SK-N-SH (cell line): ENCODE measurements around the gene ALOX15. TPM values are rescaled to one million over a fixed set of nuclear protein-coding genes. Genes with fewer than 3 reads are reported as not detected.
"Not testable (repeated sequence)": the region's sequence is repeated elsewhere in the genome, so short reads cannot be mapped to it uniquely, and the experiment has no call there.

Source experiments
- CTCF ChIA-PET: fragments of 300-600, 350-600 bp; formaldehyde crosslinking; extraction: SDS; loops from one replicate; lab custom pipeline; 2021; lab: Yijun Ruan, JAX
- POLR2A ChIA-PET: fragments of 350-600 bp; sonication (Branson Sonifier 250); formaldehyde crosslinking; extraction: SDS; loops from one replicate; lab custom pipeline; 2020; ENCODE audit warnings: antibody characterized with exemption, inconsistent platforms; lab: Yijun Ruan, JAX
- DNase-seq: peaks from one replicate; pipeline ENCODE4 v3.0.0; 2012
- H2AFZ ChIP-seq: fragments of 200-600 bp; sonication (generic); 2 replicates; pipeline ENCODE4 v1.8.1; 2016; ENCODE audit warnings: antibody characterized with exemption, mild to moderate bottlenecking, low read depth
- H3F3A ChIP-seq: fragments of 200-600 bp; sonication (generic); replicated peaks from 2 replicates; pipeline ENCODE3; 2016; ENCODE audit warnings: antibody characterized with exemption, mild to moderate bottlenecking; ENCODE audit not compliant: insufficient read depth
- H3K27ac ChIP-seq, 2 experiments: fragments of 200-500 bp in 1 of 2; fragments of 200-600 bp in 1 of 2; sonication (Bioruptor generic) in 1 of 2; sonication (generic), shearing (Covaris generic) in 1 of 2; 2 replicates each; pipeline versions ENCODE4 v1.5.1 to v1.6.1; 2014 to 2016; ENCODE audit warnings: low read depth in 2 of 2, inconsistent platforms in 1 of 2, low read length in 1 of 2, mild to moderate bottlenecking in 1 of 2, mixed read lengths in 1 of 2
- H3K27me3 ChIP-seq: fragments of 200-600 bp; sonication (generic), shearing (Covaris generic); 2 replicates; pipeline ENCODE4 v1.6.1; 2016; ENCODE audit warnings: mixed run types; ENCODE audit not compliant: insufficient read depth
- H3K36me3 ChIP-seq, 2 experiments: fragments of 200-500 bp in 1 of 2; fragments of 200-600 bp in 1 of 2; sonication (Bioruptor generic) in 1 of 2; sonication (generic) in 1 of 2; replicated peaks in 1 of 2; 2 replicates each; pipeline versions ENCODE3 to v1.5.1; 2014 to 2016; ENCODE audit warnings: low read length in 1 of 2, mild to moderate bottlenecking in 1 of 2; ENCODE audit not compliant: insufficient read depth in 2 of 2, control insufficient read depth in 1 of 2
- H3K4me1 ChIP-seq, 2 experiments: fragments of 200-500 bp in 1 of 2; fragments of 200-600 bp in 1 of 2; sonication (Bioruptor generic) in 1 of 2; sonication (generic), shearing (Covaris generic) in 1 of 2; 2 replicates each; pipeline versions ENCODE4 v1.5.1 to v1.6.1; 2014 to 2016; ENCODE audit warnings: low read depth in 1 of 2, low read length in 1 of 2, mixed run types in 1 of 2; ENCODE audit not compliant: insufficient read depth in 2 of 2, control insufficient read depth in 1 of 2
- H3K4me2 ChIP-seq: fragments of 200-600 bp; sonication (generic), shearing (Covaris generic); 2 replicates; pipeline ENCODE4 v1.6.1; 2017; ENCODE audit warnings: mixed run types
- H3K4me3 ChIP-seq, 2 experiments: fragments of 200-500 bp in 1 of 2; fragments of 200-600 bp in 1 of 2; sonication (Bioruptor generic) in 1 of 2; sonication (generic), shearing (Covaris generic) in 1 of 2; 2 replicates each; pipeline versions ENCODE4 v1.5.1 to v1.8.1; 2014 to 2016; ENCODE audit warnings: low read depth in 2 of 2, inconsistent platforms in 1 of 2, low read length in 1 of 2, mild to moderate bottlenecking in 1 of 2, mixed read lengths in 1 of 2, moderate library complexity in 1 of 2
- H3K79me2 ChIP-seq: fragments of 200-600 bp; sonication (generic); 2 replicates; pipeline ENCODE4 v1.8.1; 2017; ENCODE audit warnings: mild to moderate bottlenecking; ENCODE audit not compliant: insufficient read depth
- H3K9ac ChIP-seq: fragments of 200-600 bp; sonication (generic); 2 replicates; pipeline ENCODE4 v1.6.1; 2017; ENCODE audit warnings: mixed run types
- H3K9me2 ChIP-seq: fragments of 200-600 bp; sonication (generic); 2 replicates; pipeline ENCODE4 v1.6.1; 2017; ENCODE audit warnings: mixed run types
- H3K9me3 ChIP-seq: fragments of 200-600 bp; sonication (generic); 2 replicates; pipeline ENCODE4 v1.6.1; 2017; ENCODE audit warnings: mixed run types, mild to moderate bottlenecking, moderate library complexity
- H4K20me1 ChIP-seq: fragments of 200-600 bp; sonication (generic); 2 replicates; pipeline ENCODE4 v1.6.1; 2017; ENCODE audit warnings: mild to moderate bottlenecking, mixed run types; ENCODE audit not compliant: insufficient read depth
- EP300 ChIP-seq, 2 experiments: IDR thresholded peaks; 2 replicates each; pipeline versions ENCODE4 v1.4.0 to v1.6.1; 2012; ENCODE audit warnings: borderline replicate concordance in 1 of 2, low read depth in 1 of 2, low read length in 1 of 2
- EZH2phosphoT487 ChIP-seq: fragments of 200-600 bp; sonication (generic); IDR thresholded peaks from 2 replicates; pipeline ENCODE4 v1.6.1; 2017; ENCODE audit warnings: low read depth, mixed run types, mild to moderate bottlenecking, antibody characterized with exemption, moderate library complexity, borderline replicate concordance
- FOXJ3 ChIP-seq: sonication (generic); formaldehyde crosslinking; IDR thresholded peaks from 2 replicates; pipeline ENCODE4 v1.5.1; 2020; ENCODE audit warnings: mild to moderate bottlenecking, missing genetic modification reagents
- GABPA ChIP-seq: IDR thresholded peaks from 2 replicates; pipeline ENCODE4 v1.4.0; 2012; ENCODE audit warnings: low read depth, mild to moderate bottlenecking
- GATA2 ChIP-seq: sonication (generic); formaldehyde crosslinking; IDR thresholded peaks from 2 replicates; pipeline ENCODE4 v1.5.0; 2020; ENCODE audit warnings: mild to moderate bottlenecking, missing genetic modification reagents
- JUND ChIP-seq: IDR thresholded peaks from 2 replicates; pipeline ENCODE4 v1.4.0; 2012
- MAX ChIP-seq: IDR thresholded peaks from 2 replicates; pipeline ENCODE4 v1.4.0; 2012; ENCODE audit warnings: low read depth
- MEF2A ChIP-seq: IDR thresholded peaks from 2 replicates; pipeline ENCODE4 v1.4.0; 2012; ENCODE audit warnings: low read depth, borderline replicate concordance
- NFIC ChIP-seq: IDR thresholded peaks from 2 replicates; pipeline ENCODE4 v1.4.0; 2012; ENCODE audit warnings: borderline replicate concordance
- PBX3 ChIP-seq: IDR thresholded peaks from 2 replicates; pipeline ENCODE4; 2012
- POLR2AphosphoS5 ChIP-seq: IDR thresholded peaks from 2 replicates; pipeline ENCODE4 v1.6.1; 2012; ENCODE audit warnings: low read depth, low read length
- RCOR1 ChIP-seq: fragments of 150-350 bp; IDR thresholded peaks from 2 replicates; pipeline ENCODE4 v1.6.1; 2017; ENCODE audit warnings: antibody characterized with exemption, low read length
- REST ChIP-seq: IDR thresholded peaks from 2 replicates; pipeline ENCODE4 v1.6.1; 2012; ENCODE audit warnings: mild to moderate bottlenecking, low read depth, low read length, moderate library complexity
- RFX5 ChIP-seq: IDR thresholded peaks from 2 replicates; pipeline ENCODE4 v1.6.1; 2012; ENCODE audit warnings: mild to moderate bottlenecking, improper control_type of control experiment, low read length
- RXRA ChIP-seq: IDR thresholded peaks from 2 replicates; pipeline ENCODE4 v1.4.0; 2012; ENCODE audit warnings: low read depth, mild to moderate bottlenecking, borderline replicate concordance
- SIN3A ChIP-seq: IDR thresholded peaks from 2 replicates; pipeline ENCODE4 v1.6.1; 2012; ENCODE audit warnings: low read depth, mild to moderate bottlenecking, low read length, moderate library complexity, borderline replicate concordance
- TAF1 ChIP-seq: IDR thresholded peaks from 2 replicates; pipeline ENCODE4 v1.6.1; 2012; ENCODE audit warnings: low read depth, mild to moderate bottlenecking, low read length, moderate library complexity, borderline replicate concordance
- USF2 ChIP-seq: fragments of 150-350 bp; IDR thresholded peaks from 2 replicates; pipeline ENCODE4 v1.6.1; 2017; ENCODE audit warnings: antibody characterized with exemption, low read length, low read depth, borderline replicate concordance
- YY1 ChIP-seq: IDR thresholded peaks from 2 replicates; pipeline ENCODE4 v1.4.0; 2012; ENCODE audit warnings: low read depth, mild to moderate bottlenecking
- WGBS: methylation state at CpG from one replicate; pipeline ENCODE4 v1.1.6; 2017; ENCODE audit warnings: low lambda C conversion rate; 5-methylcytosine and 5-hydroxymethylcytosine counted together
- polyA plus RNA-seq, 3 experiments: library from polyadenylated mRNA; depleted of rRNA; stranded (reverse); fragments of >200 nt; gene quantifications; 2 replicates each; pipeline ENCODE4 v1.2.3, GENCODE V29; 2012

ALOX15 gene
- polyA plus RNA-seq, 1 of the 3 experiments (the other 2 are of a cell fraction) = not detected

GRCh38 chr17:4626734-4627256, 14.7 kb downstream of the ALOX15 start (continued):
- TF ChIP-seq EZH2phosphoT487 (no peak), NFIC (no peak), FOXJ3 (no peak), RFX5 (no peak), JUND (no peak)

GRCh38 chr17:4625181-4625617, 16.3 kb downstream of the ALOX15 start:
- Histone ChIP-seq H3K79me2 (no peaks in the 10 kb centered on the region), H2AFZ (no peak overlapping the region), H4K20me1 (no peaks in the 10 kb centered on the region), H3K4me2 (no peak overlapping the region), H3K4me3 (no peak overlapping the region), H3K9me3 (0 out of 2 replicates have a peak, but pooled peaks cover 6% of the 10 kb centered on the region), H3K4me1 (no peaks in the 10 kb centered on the region), H3K27ac (no peak overlapping the region), H3K9ac (no peak overlapping the region), H3K9me2 (no peaks in the 10 kb centered on the region), H3K27me3 (peaks cover 18% of the 10 kb centered on the region; the same call in 1 of the 2 replicates), H3K36me3 (no peaks in the 10 kb centered on the region), H3F3A (no peaks in the 10 kb centered on the region)
- ChIA-PET POLR2A (no interaction called here), CTCF (interaction anchor here (0.6 to 7.1 kb wide), 27 partner anchors 9 to 212 kb away, joined by 3 to 237 read pairs (median 5); partner anchors contain the start of genes GGT6 and SMTNL2)
- DNase-seq = no peak
- TF ChIP-seq GATA2 (CRISPR knock-in tag) = no peak
- TF ChIP-seq TAF1 = no peak
- no peak for TF ChIP-seq FOXJ3
- no peak for TF ChIP-seq GABPA
- no peak for TF ChIP-seq MEF2A
- no peak for TF ChIP-seq RCOR1
- no peak for TF ChIP-seq JUND
- TF ChIP-seq EP300 (IDR thresholded peaks at IDR 0.05; ENCODE audit: borderline replicate concordance in 1 of 2, low read depth in 1 of 2, low read length in 1 of 2) = no peak
- no peak for TF ChIP-seq SIN3A
- no peak for TF ChIP-seq YY1
- TF ChIP-seq MAX = no peak
- TF ChIP-seq RXRA = no peak
- no peak for TF ChIP-seq REST
- no peak for TF ChIP-seq USF2
- TF ChIP-seq PBX3 = no peak
- no peak for TF ChIP-seq POLR2AphosphoS5
- 68% methylated on average over 12 of the region's 12 CpGs for WGBS

- H3K4me2 ChIP-seq, H3K79me2 ChIP-seq, H3K9me2 ChIP-seq, H3K4me1 ChIP-seq, H3K4me3 ChIP-seq, H3K36me3 ChIP-seq, H3K9ac ChIP-seq, H3F3A ChIP-seq, H3K9me3 ChIP-seq, H2AFZ ChIP-seq, DNase-seq, H3K27ac ChIP-seq, POLR2A ChIA-PET, H4K20me1 ChIP-seq: not testable (repeated sequence)
- peaks cover 17% of the 10 kb centered on the region; the same call in 1 of the 2 replicates for H3K27me3 ChIP-seq
- CTCF ChIA-PET = interaction anchor here (0.6 to 7.1 kb wide), 20 partner anchors 8 to 409 kb away, joined by 3 to 237 read pairs (median 10); partner anchors contain the start of genes GGT6, SMTNL2 and VMO1
- 46% methylated on average over 3 of the region's 3 CpGs for WGBS
These were observed 17.0 kb downstream of the ALOX15 start for GRCh38 chr17:4624451-4624911.
